ENCODE measurements around the gene RPP38. TPM values are rescaled to one million over a fixed set of nuclear protein-coding genes. Genes with fewer than 3 reads are reported as not detected.

The RPP38 gene
- total RNA-seq = 6.3 TPM

GRCh38 chr10:15097011-15097812, at the start of gene RPP38:
Gene RPP38 (plus strand): TSS chr10:15097355. CDS start chr10:15103315, 5,960 bp downstream.
- Histone ChIP-seq H3K27me3 (ENCODE audit: control insufficient read depth in 3 of 3, insufficient read depth in 3 of 3, low read length in 3 of 3) (no peaks in the 10 kb centered on the region), H3K9ac (ENCODE audit: low read depth in 1 of 3, low read length in 3 of 3) (peak within 1 kb of the TSS; percentile 93 to 94 (median 93)), H3K9me3 (ENCODE audit: control insufficient read depth in 3 of 3, low read length in 3 of 3) (no peaks in the 10 kb centered on the region), H3K27ac (ENCODE audit: low read depth, low read length) (peak within 1 kb of the TSS; percentile 90), H3K36me3 (ENCODE audit: control insufficient read depth in 3 of 3, insufficient read depth in 3 of 3, low read length in 3 of 3) (peaks cover 4 to 10% (median 5%) of the 10 kb centered on the region in 3 donors), H3K4me1 (ENCODE audit: control insufficient read depth in 3 of 3, insufficient read depth in 3 of 3, low read length in 3 of 3) (peaks cover 14 to 17% (median 17%) of the 10 kb centered on the region in 3 donors), H3K4me3 (ENCODE audit: low read length in 3 of 3) (peak within 1 kb of the TSS; percentile 92 to 95 (median 92))

- Histone ChIP-seq H3K4me3 (ENCODE audit: low read length in 3 of 3) (no peak overlapping the region), H3K9me3 (ENCODE audit: control insufficient read depth in 3 of 3, low read length in 3 of 3) (peaks cover 0 to 1% (median 0%) of the 10 kb centered on the region in 3 donors), H3K27me3 (ENCODE audit: control insufficient read depth in 3 of 3, insufficient read depth in 3 of 3, low read length in 3 of 3) (no peaks in the 10 kb centered on the region), H3K9ac (ENCODE audit: low read depth in 1 of 3, low read length in 3 of 3) (no peak overlapping the region), H3K4me1 (ENCODE audit: control insufficient read depth in 3 of 3, insufficient read depth in 3 of 3, low read length in 3 of 3) (no peaks in the 10 kb centered on the region), H3K27ac (ENCODE audit: low read depth, low read length) (no peak overlapping the region), H3K36me3 (ENCODE audit: control insufficient read depth in 3 of 3, insufficient read depth in 3 of 3, low read length in 3 of 3) (no peaks in the 10 kb centered on the region)
Measured at GRCh38 chr10:15049533-15049932, 47.6 kb upstream of the RPP38 start.

- H3K27me3 ChIP-seq (ENCODE audit: control insufficient read depth in 3 of 3, insufficient read depth in 3 of 3, low read length in 3 of 3) = no peaks in the 10 kb centered on the region
- peaks cover 0 to 3% (median 0%) of the 10 kb centered on the region in 3 donors for H3K9me3 ChIP-seq (ENCODE audit: control insufficient read depth in 3 of 3, low read length in 3 of 3)
- no peak overlapping the region for H3K4me3 ChIP-seq (ENCODE audit: low read length in 3 of 3)
- no peaks in the 10 kb centered on the region for H3K4me1 ChIP-seq (ENCODE audit: control insufficient read depth in 3 of 3, insufficient read depth in 3 of 3, low read length in 3 of 3)
- no peak overlapping the region for H3K27ac ChIP-seq (ENCODE audit: low read depth, low read length)
- H3K9ac ChIP-seq (ENCODE audit: low read depth in 1 of 3, low read length in 3 of 3) = no peak overlapping the region
- no peaks in the 10 kb centered on the region for H3K36me3 ChIP-seq (ENCODE audit: control insufficient read depth in 3 of 3, insufficient read depth in 3 of 3, low read length in 3 of 3)
Measured at GRCh38 chr10:15052121-15052520, 45.0 kb upstream of the RPP38 start.

GRCh38 chr10:15053061-15053460, 44.1 kb upstream of the RPP38 start:
- peaks cover 0 to 3% (median 0%) of the 10 kb centered on the region in 3 donors for H3K9me3 ChIP-seq (ENCODE audit: control insufficient read depth in 3 of 3, low read length in 3 of 3)
- H3K4me1 ChIP-seq (ENCODE audit: control insufficient read depth in 3 of 3, insufficient read depth in 3 of 3, low read length in 3 of 3) = no peaks in the 10 kb centered on the region
- no peak overlapping the region for H3K9ac ChIP-seq (ENCODE audit: low read depth in 1 of 3, low read length in 3 of 3)
- H3K4me3 ChIP-seq (ENCODE audit: low read length in 3 of 3) = no peak overlapping the region
- H3K27me3 ChIP-seq (ENCODE audit: control insufficient read depth in 3 of 3, insufficient read depth in 3 of 3, low read length in 3 of 3) = no peaks in the 10 kb centered on the region
- H3K36me3 ChIP-seq (ENCODE audit: control insufficient read depth in 3 of 3, insufficient read depth in 3 of 3, low read length in 3 of 3) = no peaks in the 10 kb centered on the region
- H3K27ac ChIP-seq (ENCODE audit: low read depth, low read length) = no peak overlapping the region

GRCh38 chr10:15058689-15059088, 38.5 kb upstream of the RPP38 start:
- Histone ChIP-seq H3K4me3 (ENCODE audit: low read length in 3 of 3) (no peak overlapping the region), H3K27ac (ENCODE audit: low read depth, low read length) (no peak overlapping the region), H3K9ac (ENCODE audit: low read depth in 1 of 3, low read length in 3 of 3) (no peak overlapping the region), H3K9me3 (ENCODE audit: control insufficient read depth in 3 of 3, low read length in 3 of 3) (peaks cover 0 to 5% (median 3%) of the 10 kb centered on the region in 3 donors), H3K36me3 (ENCODE audit: control insufficient read depth in 3 of 3, insufficient read depth in 3 of 3, low read length in 3 of 3) (no peaks in the 10 kb centered on the region), H3K4me1 (ENCODE audit: control insufficient read depth in 3 of 3, insufficient read depth in 3 of 3, low read length in 3 of 3) (no peaks in the 10 kb centered on the region), H3K27me3 (ENCODE audit: control insufficient read depth in 3 of 3, insufficient read depth in 3 of 3, low read length in 3 of 3) (no peaks in the 10 kb centered on the region)

- no peak overlapping the region for H3K9ac ChIP-seq (ENCODE audit: low read depth in 1 of 3, low read length in 3 of 3)
- H3K9me3 ChIP-seq (ENCODE audit: control insufficient read depth in 3 of 3, low read length in 3 of 3) = peaks cover 0 to 5% (median 0%) of the 10 kb centered on the region in 3 donors
- H3K4me3 ChIP-seq (ENCODE audit: low read length in 3 of 3) = no peak overlapping the region
Measured at GRCh38 chr10:15059914-15060313, 37.2 kb upstream of the RPP38 start.

GRCh38 chr10:15060638-15061037, 36.5 kb upstream of the RPP38 start:
- Histone ChIP-seq H3K4me1 (ENCODE audit: control insufficient read depth in 3 of 3, insufficient read depth in 3 of 3, low read length in 3 of 3) (no peaks in the 10 kb centered on the region), H3K9me3 (ENCODE audit: control insufficient read depth in 3 of 3, low read length in 3 of 3) (peaks cover 0 to 5% (median 2%) of the 10 kb centered on the region in 3 donors), H3K9ac (ENCODE audit: low read depth in 1 of 3, low read length in 3 of 3) (no peak overlapping the region), H3K27ac (ENCODE audit: low read depth, low read length) (no peak overlapping the region), H3K36me3 (ENCODE audit: control insufficient read depth in 3 of 3, insufficient read depth in 3 of 3, low read length in 3 of 3) (no peaks in the 10 kb centered on the region), H3K4me3 (ENCODE audit: low read length in 3 of 3) (no peak overlapping the region), H3K27me3 (ENCODE audit: control insufficient read depth in 3 of 3, insufficient read depth in 3 of 3, low read length in 3 of 3) (no peaks in the 10 kb centered on the region)

More at GRCh38 chr10:15059914-15060313, 37.2 kb upstream of the RPP38 start:
- Histone ChIP-seq H3K27ac (ENCODE audit: low read depth, low read length) (no peak overlapping the region), H3K36me3 (ENCODE audit: control insufficient read depth in 3 of 3, insufficient read depth in 3 of 3, low read length in 3 of 3) (no peaks in the 10 kb centered on the region), H3K27me3 (ENCODE audit: control insufficient read depth in 3 of 3, insufficient read depth in 3 of 3, low read length in 3 of 3) (no peaks in the 10 kb centered on the region), H3K4me1 (ENCODE audit: control insufficient read depth in 3 of 3, insufficient read depth in 3 of 3, low read length in 3 of 3) (no peaks in the 10 kb centered on the region)

- no peaks in the 10 kb centered on the region for H3K4me1 ChIP-seq (ENCODE audit: control insufficient read depth in 3 of 3, insufficient read depth in 3 of 3, low read length in 3 of 3)
- H3K27me3 ChIP-seq (ENCODE audit: control insufficient read depth in 3 of 3, insufficient read depth in 3 of 3, low read length in 3 of 3) = peaks cover 0 to 2% (median 0%) of the 10 kb centered on the region in 3 donors
- no peak overlapping the region for H3K4me3 ChIP-seq (ENCODE audit: low read length in 3 of 3)
Measured at GRCh38 chr10:15067154-15067553, 30.0 kb upstream of the RPP38 start.

GRCh38 chr10:15068802-15069201, 28.4 kb upstream of the RPP38 start:
- Histone ChIP-seq H3K9me3 (ENCODE audit: control insufficient read depth in 3 of 3, low read length in 3 of 3) (peaks cover 0 to 2% (median 2%) of the 10 kb centered on the region in 3 donors), H3K4me3 (ENCODE audit: low read length in 3 of 3) (no peak overlapping the region), H3K9ac (ENCODE audit: low read depth in 1 of 3, low read length in 3 of 3) (no peak overlapping the region), H3K27me3 (ENCODE audit: control insufficient read depth in 3 of 3, insufficient read depth in 3 of 3, low read length in 3 of 3) (peaks cover 0 to 2% (median 0%) of the 10 kb centered on the region in 3 donors), H3K27ac (ENCODE audit: low read depth, low read length) (no peak overlapping the region), H3K4me1 (ENCODE audit: control insufficient read depth in 3 of 3, insufficient read depth in 3 of 3, low read length in 3 of 3) (no peaks in the 10 kb centered on the region), H3K36me3 (ENCODE audit: control insufficient read depth in 3 of 3, insufficient read depth in 3 of 3, low read length in 3 of 3) (no peaks in the 10 kb centered on the region)

More at GRCh38 chr10:15067154-15067553, 30.0 kb upstream of the RPP38 start:
- Histone ChIP-seq H3K27ac (ENCODE audit: low read depth, low read length) (no peak overlapping the region), H3K9ac (ENCODE audit: low read depth in 1 of 3, low read length in 3 of 3) (no peak overlapping the region), H3K9me3 (ENCODE audit: control insufficient read depth in 3 of 3, low read length in 3 of 3) (peaks cover 0 to 2% (median 2%) of the 10 kb centered on the region in 3 donors), H3K36me3 (ENCODE audit: control insufficient read depth in 3 of 3, insufficient read depth in 3 of 3, low read length in 3 of 3) (no peaks in the 10 kb centered on the region)

- Histone ChIP-seq H3K9me3 (ENCODE audit: control insufficient read depth in 3 of 3, low read length in 3 of 3) (peaks cover 0 to 2% (median 2%) of the 10 kb centered on the region in 3 donors), H3K27me3 (ENCODE audit: control insufficient read depth in 3 of 3, insufficient read depth in 3 of 3, low read length in 3 of 3) (peaks cover 0 to 2% (median 0%) of the 10 kb centered on the region in 3 donors), H3K4me3 (ENCODE audit: low read length in 3 of 3) (no peak overlapping the region), H3K4me1 (ENCODE audit: control insufficient read depth in 3 of 3, insufficient read depth in 3 of 3, low read length in 3 of 3) (no peaks in the 10 kb centered on the region), H3K36me3 (ENCODE audit: control insufficient read depth in 3 of 3, insufficient read depth in 3 of 3, low read length in 3 of 3) (no peaks in the 10 kb centered on the region), H3K9ac (ENCODE audit: low read depth in 1 of 3, low read length in 3 of 3) (no peak overlapping the region), H3K27ac (ENCODE audit: low read depth, low read length) (no peak overlapping the region)
Measured at GRCh38 chr10:15069230-15069629, 27.9 kb upstream of the RPP38 start.
